Thyroid gland (tissue), 4 donors: ENCODE measurements around the gene XIAP. TPM values are rescaled to one million over a fixed set of nuclear protein-coding genes. Genes with fewer than 3 reads are reported as not detected.

Source experiments
- DNase-seq, 2 donors: peaks; one replicate each; pipeline ENCODE4 v3.0.0-alpha.2; 2019
- H3K27ac ChIP-seq, 3 donors: fragments of 200-600 bp; sonication (generic); 1 replicate in 2 of 3; 2 replicates in 1 of 3; pipeline ENCODE4 v1.5.1; 2016 to 2019; ENCODE audit warnings: mild to moderate bottlenecking in 1 of 3, moderate library complexity in 1 of 3
- H3K27me3 ChIP-seq: fragments of 200-600 bp; sonication (generic); one replicate; pipeline ENCODE4 v1.5.1; 2019
- H3K36me3 ChIP-seq, 2 donors: fragments of 200-600 bp; sonication (generic); one replicate each; pipeline ENCODE4 v1.5.1; 2016 to 2019
- H3K4me1 ChIP-seq, 2 donors: fragments of 200-600 bp; sonication (generic); one replicate each; pipeline ENCODE4 v1.5.1; 2017 to 2019
- H3K4me3 ChIP-seq, 3 donors: fragments of 200-600 bp; sonication (generic); replicated peaks in 1 of 3; 1 replicate in 2 of 3; 2 replicates in 1 of 3; pipeline ENCODE4 v1.5.1; 2016; ENCODE audit warnings: mild to moderate bottlenecking in 1 of 3
- H3K9me3 ChIP-seq: fragments of 200-600 bp; sonication (generic); one replicate; pipeline ENCODE4 v1.5.1; 2017
- POLR2A ChIP-seq, 2 donors: fragments of 450-650 bp; IDR thresholded peaks; one replicate each; pipeline ENCODE4 v1.6.1; 2017; ENCODE audit warnings: antibody characterized with exemption in 2 of 2, mild to moderate bottlenecking in 2 of 2, moderate library complexity in 1 of 2
- WGBS, 2 donors: methylation state at CpG; one replicate each; pipeline ENCODE4 v1.1.5; 2017; 5-methylcytosine and 5-hydroxymethylcytosine counted together
- intact Hi-C: fragments of 100-400 bp; cut with DNase I; formaldehyde crosslinking; loops from one replicate; pipeline ENCODE4 v1.15.1; 2023
- small RNA-seq: library from RNA; depleted of rRNA; stranded (forward); fragments of <200 nt; gene quantifications from one replicate; pipeline ENCODE3, GENCODE V24; 2016
- total RNA-seq, 4 donors: library from RNA; depleted of rRNA; stranded (reverse); fragments of >200 nt; gene quantifications; one replicate each; pipeline ENCODE4 v1.2.3, GENCODE V29; 2016
- TF ChIP-seq, protein P1 (sequence below), 6 experiments: fragments of 200-600 bp in 3 of 6; fragments of 450-650 bp in 3 of 6; sonication (generic) in 3 of 6; IDR thresholded peaks; one replicate each; pipeline ENCODE4 v1.5.1; 2016 to 2019; ENCODE audit warnings: antibody characterized with exemption in 6 of 6, mild to moderate bottlenecking in 2 of 6, inconsistent platforms in 1 of 6, moderate library complexity in 1 of 6

The XIAP gene
- total RNA-seq, 4 donors from 2014 or later: 35.9 to 54.0 (median 48.8) TPM

DNA sequence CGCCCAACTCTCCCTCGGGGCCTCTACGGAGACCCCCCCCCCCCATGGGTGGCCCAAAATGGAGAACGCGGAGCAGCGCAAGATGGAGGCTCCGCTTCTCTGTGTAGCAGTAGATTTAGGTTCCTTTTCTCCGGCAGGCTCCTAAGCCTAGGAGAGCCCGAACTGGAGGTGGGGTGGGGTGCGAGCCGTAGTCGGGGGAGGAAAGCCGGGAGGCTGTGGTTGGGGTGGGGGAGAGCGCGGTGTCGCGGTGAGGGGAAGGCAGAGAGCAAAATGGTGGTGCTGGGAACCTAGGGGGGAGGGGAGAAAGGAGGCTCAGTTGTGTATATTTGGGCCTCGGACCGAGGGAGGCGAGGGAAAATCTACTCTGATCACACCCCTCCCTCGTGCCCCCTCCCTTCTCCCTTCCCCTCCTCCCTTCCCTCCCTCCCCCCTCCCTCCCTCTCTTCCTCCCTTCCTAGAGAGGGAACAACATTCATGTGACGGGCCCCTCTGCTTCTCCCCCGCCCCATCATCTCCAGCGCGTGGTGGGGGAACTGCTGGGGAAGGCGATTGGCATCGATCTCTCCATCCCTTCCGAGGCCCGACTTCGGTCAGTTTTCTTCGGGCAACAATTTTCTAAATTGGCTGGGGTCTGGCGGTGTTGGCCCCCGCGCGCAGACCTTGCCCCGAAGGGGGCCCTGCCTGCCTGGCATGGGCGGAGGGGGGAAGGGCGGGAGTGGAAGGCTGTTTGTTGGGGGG is 101.6 kb downstream of the XIAP start, which contains the start of gene STAG2:
Gene STAG2, plus strand, starts transcription at position 439 of the 738 bp plus-strand sequence. CDS start 60,922 bp downstream, outside the sequence.
- Histone ChIP-seq H3K27me3 (no peaks in the 10 kb centered on the region), H3K27ac (peak within 1 kb of the TSS; percentile 94 to 100 (median 100)), H3K4me3 (peak within 1 kb of the TSS; percentile 53 to 87 (median 55)), H3K9me3 (no peaks in the 10 kb centered on the region), H3K4me1 (peaks cover 0 to 5% of the 10 kb centered on the region in 2 donors), H3K36me3 (no peaks in the 10 kb centered on the region)
- intact Hi-C loops: no loop called here
- WGBS, 2 donors: 2 to 4% methylated on average over 8 to 14 of the region's 38 CpGs
- TF ChIP-seq POLR2A (IDR thresholded peaks at IDR 0.05): peak in 1 of 2 donors; percentile 41
- TF ChIP-seq, protein P1, sequence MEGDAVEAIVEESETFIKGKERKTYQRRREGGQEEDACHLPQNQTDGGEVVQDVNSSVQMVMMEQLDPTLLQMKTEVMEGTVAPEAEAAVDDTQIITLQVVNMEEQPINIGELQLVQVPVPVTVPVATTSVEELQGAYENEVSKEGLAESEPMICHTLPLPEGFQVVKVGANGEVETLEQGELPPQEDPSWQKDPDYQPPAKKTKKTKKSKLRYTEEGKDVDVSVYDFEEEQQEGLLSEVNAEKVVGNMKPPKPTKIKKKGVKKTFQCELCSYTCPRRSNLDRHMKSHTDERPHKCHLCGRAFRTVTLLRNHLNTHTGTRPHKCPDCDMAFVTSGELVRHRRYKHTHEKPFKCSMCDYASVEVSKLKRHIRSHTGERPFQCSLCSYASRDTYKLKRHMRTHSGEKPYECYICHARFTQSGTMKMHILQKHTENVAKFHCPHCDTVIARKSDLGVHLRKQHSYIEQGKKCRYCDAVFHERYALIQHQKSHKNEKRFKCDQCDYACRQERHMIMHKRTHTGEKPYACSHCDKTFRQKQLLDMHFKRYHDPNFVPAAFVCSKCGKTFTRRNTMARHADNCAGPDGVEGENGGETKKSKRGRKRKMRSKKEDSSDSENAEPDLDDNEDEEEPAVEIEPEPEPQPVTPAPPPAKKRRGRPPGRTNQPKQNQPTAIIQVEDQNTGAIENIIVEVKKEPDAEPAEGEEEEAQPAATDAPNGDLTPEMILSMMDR (IDR thresholded peaks at IDR 0.05): no peak
- peak; percentile 66 to 75 for DNase-seq

DNA sequence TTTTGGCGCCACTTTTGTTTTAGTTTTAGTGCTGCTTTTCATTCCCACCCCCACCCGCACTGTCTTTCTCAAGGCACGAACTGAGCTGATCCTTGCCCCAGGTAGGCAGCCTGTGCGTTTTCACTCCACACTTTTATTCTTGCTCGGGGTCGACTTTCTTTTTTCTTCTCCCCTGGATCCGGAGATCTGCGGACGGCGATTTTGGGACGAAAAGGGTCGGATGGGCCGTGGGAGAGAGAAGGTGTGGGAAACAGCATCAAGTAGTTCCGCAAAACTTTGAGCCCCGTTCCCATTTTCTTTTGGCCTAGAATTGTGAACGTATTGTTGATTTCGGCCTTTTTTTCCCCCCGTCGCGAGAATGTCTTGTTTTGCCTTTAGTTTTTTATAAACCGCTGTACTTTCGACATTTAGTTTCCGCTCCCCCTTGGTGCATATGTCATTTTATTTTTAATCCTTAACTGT is 102.2 kb downstream of the XIAP start:
- no peaks in the 10 kb centered on the region for H3K36me3 ChIP-seq
- WGBS, 2 donors: 0% methylated on average over 23 of the region's 23 CpGs
- H3K9me3 ChIP-seq: no peaks in the 10 kb centered on the region
- H3K27me3 ChIP-seq: no peaks in the 10 kb centered on the region
- peak overlapping the region; percentile 26 to 59 (median 55) for H3K4me3 ChIP-seq
- no peak for TF ChIP-seq POLR2A (IDR thresholded peaks at IDR 0.05)
- TF ChIP-seq, protein P1 (IDR thresholded peaks at IDR 0.05): no peak
- intact Hi-C loops: no loop called here
- H3K27ac ChIP-seq: peak overlapping the region; percentile 94 to 100 (median 100)
- H3K4me1 ChIP-seq: peaks cover 0 to 5% of the 10 kb centered on the region in 2 donors
- DNase-seq: peak in 1 of 2 donors; percentile 2

DNA sequence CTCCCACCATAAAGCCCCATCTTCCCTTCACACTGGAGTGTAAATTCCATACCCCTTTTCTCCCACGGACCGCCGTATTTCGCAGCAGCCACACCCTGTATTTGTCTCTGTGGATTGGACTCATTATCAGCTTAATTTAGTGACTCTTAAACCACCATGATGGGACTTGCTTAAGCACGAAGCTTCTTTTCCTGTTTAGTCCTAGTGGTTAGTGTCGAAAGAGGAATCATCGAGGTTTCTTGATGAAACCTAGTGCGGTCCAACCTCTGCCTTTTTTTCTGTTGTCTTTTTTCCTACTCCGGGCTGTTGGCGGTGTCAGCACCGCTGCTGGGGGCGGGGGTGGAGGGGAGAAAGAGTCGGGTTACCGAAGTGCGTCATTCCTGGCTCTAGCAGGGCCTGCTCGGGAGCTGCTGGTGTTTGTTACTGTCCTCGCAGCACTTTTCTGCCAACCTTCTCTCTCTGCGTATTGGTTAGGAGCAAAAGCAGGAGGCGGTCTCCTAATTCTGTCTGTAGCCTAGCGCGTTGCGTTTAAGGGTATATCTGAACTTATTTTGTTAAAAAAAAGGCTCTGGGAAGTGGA is 103.0 kb downstream of the XIAP start:
- H3K4me1 ChIP-seq: peaks cover 0 to 5% of the 10 kb centered on the region in 2 donors
- TF ChIP-seq POLR2A (IDR thresholded peaks at IDR 0.05): peak in 1 of 2 donors; percentile 88
- TF ChIP-seq, protein P1 (IDR thresholded peaks at IDR 0.05): no peak
- peak; percentile 89 to 92 for DNase-seq
- intact Hi-C loops: no loop called here
- peak overlapping the region; percentile 94 to 100 (median 100) for H3K27ac ChIP-seq
- H3K27me3 ChIP-seq: no peaks in the 10 kb centered on the region
- no peaks in the 10 kb centered on the region for H3K9me3 ChIP-seq
- no peaks in the 10 kb centered on the region for H3K36me3 ChIP-seq
- 1 to 2% methylated on average over 18 to 22 of the region's 22 CpGs for WGBS, 2 donors
- H3K4me3 ChIP-seq: peak overlapping the region in 2 of 3 donors; percentile 55 to 59

Small RNA genes within 50 kb of the gene (small RNA-seq; reads per million reads assigned to genes)
- not detected for gene RF00019
- gene RN7SL190P: not detected
- gene RNU6-122P: not detected

Other genes with a start within 250 kb of the XIAP start
- gene THOC2, start 127.0 kb upstream of the XIAP start, total RNA-seq: 100 to 1,000 TPM; 117 to 229 (median 137) TPM
- gene STAG2, start 101.7 kb downstream of the XIAP start, total RNA-seq: 100 to 1,000 TPM in 3 of 4 donors, 10 to 100 TPM in 1; 88.0 to 108 (median 104) TPM